Hepatocyte (in vitro differentiated cells): ENCODE results near the gene XXYLT1. TPM values are rescaled to one million over a fixed set of nuclear protein-coding genes. Genes with fewer than 3 reads are reported as not detected.

Source experiments
- DNase-seq: peaks from one replicate; pipeline ENCODE4 v3.0.0-alpha.2; 2016; ENCODE audit warnings: low spot score
- H2AFZ ChIP-seq: fragments of 200-600 bp; sonication (generic); 2 replicates; pipeline ENCODE4 v1.6.0; 2016; ENCODE audit warnings: antibody characterized with exemption, mild to moderate bottlenecking
- H3K27ac ChIP-seq: fragments of 200-600 bp; sonication (generic); 2 replicates; pipeline ENCODE4 v1.5.1; 2016; ENCODE audit warnings: mild to moderate bottlenecking
- H3K27me3 ChIP-seq: fragments of 200-600 bp; sonication (generic); 2 replicates; pipeline ENCODE4 v1.6.1; 2016
- H3K36me3 ChIP-seq: fragments of 200-600 bp; sonication (generic); replicated peaks from 2 replicates; pipeline ENCODE4 v1.5.1; 2016; ENCODE audit warnings: low read depth; ENCODE audit not compliant: insufficient read depth
- H3K4me1 ChIP-seq: fragments of 200-600 bp; sonication (generic); 2 replicates; pipeline ENCODE4 v1.5.1; 2016; ENCODE audit warnings: mild to moderate bottlenecking, moderate library complexity; ENCODE audit not compliant: insufficient read depth
- H3K4me2 ChIP-seq: fragments of 200-600 bp; sonication (generic); 2 replicates; pipeline ENCODE4 v1.6.0; 2016
- H3K4me3 ChIP-seq: fragments of 200-600 bp; sonication (generic); 2 replicates; pipeline ENCODE4 v1.5.1; 2016; ENCODE audit warnings: mild to moderate bottlenecking
- H3K79me2 ChIP-seq: fragments of 200-600 bp; sonication (generic); 2 replicates; pipeline ENCODE4 v1.6.0; 2017; ENCODE audit warnings: mild to moderate bottlenecking
- H3K9me2 ChIP-seq: fragments of 200-600 bp; sonication (generic); replicated peaks from 2 replicates; pipeline ENCODE4 v1.6.0; 2017; ENCODE audit warnings: mild to moderate bottlenecking; ENCODE audit not compliant: insufficient read depth
- H3K9me3 ChIP-seq: fragments of 200-600 bp; sonication (generic); 2 replicates; pipeline ENCODE4 v1.5.1; 2016; ENCODE audit warnings: low read depth, mild to moderate bottlenecking
- H4K20me1 ChIP-seq: fragments of 200-600 bp; sonication (generic); 2 replicates; pipeline ENCODE4 v1.6.0; 2016; ENCODE audit warnings: mild to moderate bottlenecking; ENCODE audit not compliant: insufficient read depth, poor library complexity, severe bottlenecking
- EZH2 ChIP-seq: fragments of 200-600 bp; sonication (generic); IDR thresholded peaks from 2 replicates; pipeline ENCODE4 v1.6.1; 2016; ENCODE audit warnings: antibody characterized with exemption, mild to moderate bottlenecking, borderline replicate concordance
- EZH2phosphoT487 ChIP-seq: fragments of 200-600 bp; sonication (generic); IDR thresholded peaks from one replicate; pipeline ENCODE4 v1.6.1; 2018; ENCODE audit warnings: antibody characterized with exemption, mild to moderate bottlenecking, low read depth, moderate library complexity; ENCODE audit not compliant: unreplicated experiment, severe bottlenecking
- WGBS: methylation state at CpG from one replicate; pipeline ENCODE4 v1.1.6; 2016; ENCODE audit warnings: low lambda C conversion rate; ENCODE audit errors: missing lambda C conversion rate; 5-methylcytosine and 5-hydroxymethylcytosine counted together
- polyA plus RNA-seq: library from polyadenylated mRNA; unstranded; fragments of >200 nt; fragmentation: Nextera tagmentation; extraction: Ambion mirVana; gene quantifications from 2 replicates; pipeline ENCODE4 v1.2.1, GENCODE V29; 2016
- total RNA-seq: library from RNA; depleted of rRNA; stranded (reverse); fragments of >200 nt; gene quantifications from 2 replicates; pipeline ENCODE4 v1.2.3, GENCODE V29; 2014
- TF ChIP-seq, protein P1 (sequence below): fragments of 200-600 bp; sonication (generic); IDR thresholded peaks from 2 replicates; pipeline ENCODE4 v1.5.1; 2016; ENCODE audit warnings: antibody characterized with exemption, mild to moderate bottlenecking; ENCODE audit not compliant: poor library complexity

The XXYLT1 gene
- total and polyA plus RNA-seq, 2 experiments from 2014 or later: 20.9 to 25.6 TPM

GRCh38 chr3:195063581-195064193, 207.3 kb downstream of the XXYLT1 start:
- Histone ChIP-seq H4K20me1 (no peaks in the 10 kb centered on the region), H3K27ac (peak overlapping the region; percentile 35)

DNA sequence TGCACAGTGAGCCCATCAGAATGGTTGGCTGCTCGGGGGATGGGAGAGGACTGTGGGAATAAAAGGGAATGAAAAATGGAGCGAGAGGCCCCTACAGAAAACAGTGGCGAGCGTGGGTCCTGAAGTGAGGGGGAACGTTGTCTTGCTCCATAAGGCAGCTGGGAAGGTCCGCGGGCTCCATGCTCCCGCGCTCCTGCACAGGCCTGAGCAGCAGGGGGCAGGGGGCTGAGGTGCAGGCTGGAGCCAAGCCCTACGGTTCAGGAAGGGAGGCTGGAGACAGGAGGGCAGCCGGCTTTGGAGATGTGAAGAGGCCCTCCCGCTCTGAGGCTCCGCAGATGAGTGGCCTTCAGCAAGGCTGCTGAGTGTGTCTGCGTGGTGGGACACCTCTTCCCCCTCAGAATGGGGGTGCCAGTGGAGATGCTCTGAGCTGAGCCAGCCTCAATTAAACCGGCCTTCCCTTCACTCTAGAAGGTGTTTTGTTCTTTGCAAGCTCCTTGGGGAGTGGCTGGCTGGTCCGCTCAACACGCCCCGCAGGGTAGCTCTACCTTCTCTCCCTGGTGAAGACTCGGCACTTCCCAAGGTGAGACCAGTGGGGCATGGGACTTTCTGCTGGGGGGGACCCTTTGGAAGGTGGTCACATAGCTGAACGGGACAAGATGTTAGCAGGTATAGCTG, 208.0 kb downstream of the XXYLT1 start:
- Histone ChIP-seq H3K36me3 (no peaks in the 10 kb centered on the region), H3K79me2 (no peaks in the 10 kb centered on the region), H4K20me1 (no peaks in the 10 kb centered on the region), H3K9me2 (no peaks in the 10 kb centered on the region), H3K4me3 (no peak overlapping the region), H3K4me1 (peaks cover 6% of the 10 kb centered on the region), H3K27ac (peak overlapping the region; percentile 24), H3K4me2 (no peak overlapping the region), H3K27me3 (no peaks in the 10 kb centered on the region), H2AFZ (no peak overlapping the region), H3K9me3 (no peaks in the 10 kb centered on the region)
- no peak for TF ChIP-seq EZH2phosphoT487
- TF ChIP-seq, protein P1, sequence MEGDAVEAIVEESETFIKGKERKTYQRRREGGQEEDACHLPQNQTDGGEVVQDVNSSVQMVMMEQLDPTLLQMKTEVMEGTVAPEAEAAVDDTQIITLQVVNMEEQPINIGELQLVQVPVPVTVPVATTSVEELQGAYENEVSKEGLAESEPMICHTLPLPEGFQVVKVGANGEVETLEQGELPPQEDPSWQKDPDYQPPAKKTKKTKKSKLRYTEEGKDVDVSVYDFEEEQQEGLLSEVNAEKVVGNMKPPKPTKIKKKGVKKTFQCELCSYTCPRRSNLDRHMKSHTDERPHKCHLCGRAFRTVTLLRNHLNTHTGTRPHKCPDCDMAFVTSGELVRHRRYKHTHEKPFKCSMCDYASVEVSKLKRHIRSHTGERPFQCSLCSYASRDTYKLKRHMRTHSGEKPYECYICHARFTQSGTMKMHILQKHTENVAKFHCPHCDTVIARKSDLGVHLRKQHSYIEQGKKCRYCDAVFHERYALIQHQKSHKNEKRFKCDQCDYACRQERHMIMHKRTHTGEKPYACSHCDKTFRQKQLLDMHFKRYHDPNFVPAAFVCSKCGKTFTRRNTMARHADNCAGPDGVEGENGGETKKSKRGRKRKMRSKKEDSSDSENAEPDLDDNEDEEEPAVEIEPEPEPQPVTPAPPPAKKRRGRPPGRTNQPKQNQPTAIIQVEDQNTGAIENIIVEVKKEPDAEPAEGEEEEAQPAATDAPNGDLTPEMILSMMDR: no peak
- no peak for TF ChIP-seq EZH2
- DNase-seq: no peak
- 90% methylated on average over 19 of the region's 20 CpGs for WGBS

More at GRCh38 chr3:195063581-195064193, 207.3 kb downstream of the XXYLT1 start:
- TF ChIP-seq, protein P1: no peak
- no peak for TF ChIP-seq EZH2
- peak; percentile 72 for DNase-seq
- Histone ChIP-seq H2AFZ (no peak overlapping the region), H3K79me2 (no peaks in the 10 kb centered on the region), H3K4me3 (no peak overlapping the region), H3K9me3 (no peaks in the 10 kb centered on the region), H3K36me3 (no peaks in the 10 kb centered on the region), H3K4me2 (no peak overlapping the region), H3K4me1 (peaks cover 6% of the 10 kb centered on the region), H3K9me2 (no peaks in the 10 kb centered on the region), H3K27me3 (no peaks in the 10 kb centered on the region)
- 84% methylated on average over 9 of the region's 9 CpGs for WGBS

- no peak overlapping the region for H3K4me3 ChIP-seq
These were observed 209.0 kb downstream of the XXYLT1 start for GRCh38 chr3:195061756-195062655.

More at GRCh38 chr3:195061756-195062655, 209.0 kb downstream of the XXYLT1 start:
- 93% methylated on average over 36 of the region's 36 CpGs for WGBS
- H2AFZ ChIP-seq: no peak overlapping the region
- no peaks in the 10 kb centered on the region for H4K20me1 ChIP-seq
- H3K27me3 ChIP-seq: no peaks in the 10 kb centered on the region
- H3K9me2 ChIP-seq: no peaks in the 10 kb centered on the region
- no peaks in the 10 kb centered on the region for H3K9me3 ChIP-seq
- TF ChIP-seq EZH2phosphoT487: no peak
- peaks cover 6% of the 10 kb centered on the region for H3K4me1 ChIP-seq
- no peak overlapping the region for H3K27ac ChIP-seq
- no peak overlapping the region for H3K4me2 ChIP-seq
- no peaks in the 10 kb centered on the region for H3K79me2 ChIP-seq
- no peak for DNase-seq
- H3K36me3 ChIP-seq: no peaks in the 10 kb centered on the region
